ENCODE measurements around the gene PPARGC1A.

DNA sequence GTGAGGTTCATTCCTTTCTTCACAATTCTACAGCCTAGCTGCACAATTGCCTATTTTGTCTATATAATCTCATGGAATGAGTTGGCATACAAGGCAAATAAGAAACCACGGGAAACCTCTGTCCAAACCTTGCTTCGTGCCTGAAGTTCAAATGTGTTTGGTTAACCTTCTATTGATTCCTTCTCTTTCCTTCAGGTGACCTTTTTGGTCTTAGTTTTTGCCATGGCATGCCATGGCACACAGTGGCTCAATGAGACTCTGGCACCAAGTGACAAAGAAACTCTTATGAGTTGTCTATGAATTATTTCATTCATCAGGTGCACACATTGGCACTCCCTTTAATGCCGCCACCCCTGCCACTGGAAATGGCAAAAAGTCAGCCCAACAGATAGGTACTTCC, 101.8 kb downstream of the PPARGC1A start:
- TF ChIP-seq, protein P1, sequence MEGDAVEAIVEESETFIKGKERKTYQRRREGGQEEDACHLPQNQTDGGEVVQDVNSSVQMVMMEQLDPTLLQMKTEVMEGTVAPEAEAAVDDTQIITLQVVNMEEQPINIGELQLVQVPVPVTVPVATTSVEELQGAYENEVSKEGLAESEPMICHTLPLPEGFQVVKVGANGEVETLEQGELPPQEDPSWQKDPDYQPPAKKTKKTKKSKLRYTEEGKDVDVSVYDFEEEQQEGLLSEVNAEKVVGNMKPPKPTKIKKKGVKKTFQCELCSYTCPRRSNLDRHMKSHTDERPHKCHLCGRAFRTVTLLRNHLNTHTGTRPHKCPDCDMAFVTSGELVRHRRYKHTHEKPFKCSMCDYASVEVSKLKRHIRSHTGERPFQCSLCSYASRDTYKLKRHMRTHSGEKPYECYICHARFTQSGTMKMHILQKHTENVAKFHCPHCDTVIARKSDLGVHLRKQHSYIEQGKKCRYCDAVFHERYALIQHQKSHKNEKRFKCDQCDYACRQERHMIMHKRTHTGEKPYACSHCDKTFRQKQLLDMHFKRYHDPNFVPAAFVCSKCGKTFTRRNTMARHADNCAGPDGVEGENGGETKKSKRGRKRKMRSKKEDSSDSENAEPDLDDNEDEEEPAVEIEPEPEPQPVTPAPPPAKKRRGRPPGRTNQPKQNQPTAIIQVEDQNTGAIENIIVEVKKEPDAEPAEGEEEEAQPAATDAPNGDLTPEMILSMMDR (IDR thresholded peaks at IDR 0.05), result no peak
- no peak for TF ChIP-seq RAD21 (conservative IDR thresholded peaks at IDR 0.05 in 1 of 2, IDR thresholded peaks at IDR 0.05 in 1 of 2)
- TF ChIP-seq RFX5 (IDR thresholded peaks at IDR 0.05), result no peak
- TF ChIP-seq SMC3 (IDR thresholded peaks at IDR 0.05), result no peak
- no peak for TF ChIP-seq KDM5A (IDR thresholded peaks at IDR 0.05)
- TF ChIP-seq, protein P2, sequence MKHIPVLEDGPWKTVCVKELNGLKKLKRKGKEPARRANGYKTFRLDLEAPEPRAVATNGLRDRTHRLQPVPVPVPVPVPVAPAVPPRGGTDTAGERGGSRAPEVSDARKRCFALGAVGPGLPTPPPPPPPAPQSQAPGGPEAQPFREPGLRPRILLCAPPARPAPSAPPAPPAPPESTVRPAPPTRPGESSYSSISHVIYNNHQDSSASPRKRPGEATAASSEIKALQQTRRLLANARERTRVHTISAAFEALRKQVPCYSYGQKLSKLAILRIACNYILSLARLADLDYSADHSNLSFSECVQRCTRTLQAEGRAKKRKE (CRISPR knock-in tag; IDR thresholded peaks at IDR 0.05; ENCODE audit: low read depth), result no peak
- TF ChIP-seq POLR2A (IDR thresholded peaks at IDR 0.05; ENCODE audit: low read length), result no peak
- TF ChIP-seq POLR2AphosphoS2 (conservative IDR thresholded peaks at IDR 0.05; ENCODE audit: low read length), result no peak
- no peak for TF ChIP-seq FOSB (CRISPR knock-in tag; IDR thresholded peaks at IDR 0.05)
- no peak for TF ChIP-seq CEBPB (IDR thresholded peaks at IDR 0.05)
